Umbilical cord (tissue), 2 donors: ENCODE results near the gene NRXN2. TPM values are rescaled to one million over a fixed set of nuclear protein-coding genes. Genes with fewer than 3 reads are reported as not detected.
"Not testable (repeated sequence)": the region's sequence is repeated elsewhere in the genome, so short reads cannot be mapped to it uniquely, and the experiment has no call there.

Experiments
- DNase-seq: peaks from one replicate; pipeline ENCODE4 v3.0.0-alpha.2; 2015; ENCODE audit warnings: low spot score
- total RNA-seq: library from RNA; depleted of rRNA; stranded (reverse); fragments of >200 nt; gene quantifications from one replicate; pipeline ENCODE4 v1.2.3, GENCODE V29; 2014; ENCODE audit warnings: low replicate concordance; ENCODE audit not compliant: insufficient read depth

The NRXN2 gene
- total RNA-seq, 1 donor from 2014 or later = 43.6 TPM

DNA sequence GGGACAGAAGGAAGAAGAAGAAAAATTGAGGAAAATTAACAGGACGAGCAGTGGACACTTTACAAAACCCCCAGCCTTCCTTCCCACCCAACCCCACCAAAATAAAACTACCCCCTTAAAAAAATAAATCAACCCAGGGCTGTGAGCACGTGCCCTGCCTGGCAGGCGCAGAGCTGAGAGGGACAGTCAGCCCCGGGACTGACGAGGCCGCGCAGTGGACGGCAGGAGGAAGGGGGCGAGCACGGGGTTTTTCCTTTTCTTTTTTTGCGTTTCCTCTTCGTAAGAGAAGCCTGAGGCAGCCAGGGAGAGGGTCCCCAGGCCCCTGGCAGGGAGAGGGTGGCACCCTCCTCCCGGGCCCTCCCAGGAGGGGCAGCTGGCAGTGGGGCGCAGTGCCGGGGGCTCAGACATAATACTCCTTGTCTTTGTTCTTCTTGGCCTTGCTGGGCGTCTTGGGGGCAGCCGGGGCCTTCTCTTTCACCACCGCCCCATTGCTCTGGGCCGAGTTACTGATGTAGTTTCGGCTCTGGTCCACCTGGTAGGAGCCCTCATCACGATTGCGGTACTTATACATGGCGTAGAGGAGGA, 116.1 kb downstream of the NRXN2 start:
- no peak for DNase-seq

- no peak for DNase-seq
Observed at GRCh38 chr11:64605656-64606585, 117.1 kb downstream of the NRXN2 start.

GRCh38 chr11:64605244-64605560, 117.8 kb downstream of the NRXN2 start:
- DNase-seq = no peak

GRCh38 chr11:64604458-64605243, 118.3 kb downstream of the NRXN2 start:
- DNase-seq = no peak

DNA sequence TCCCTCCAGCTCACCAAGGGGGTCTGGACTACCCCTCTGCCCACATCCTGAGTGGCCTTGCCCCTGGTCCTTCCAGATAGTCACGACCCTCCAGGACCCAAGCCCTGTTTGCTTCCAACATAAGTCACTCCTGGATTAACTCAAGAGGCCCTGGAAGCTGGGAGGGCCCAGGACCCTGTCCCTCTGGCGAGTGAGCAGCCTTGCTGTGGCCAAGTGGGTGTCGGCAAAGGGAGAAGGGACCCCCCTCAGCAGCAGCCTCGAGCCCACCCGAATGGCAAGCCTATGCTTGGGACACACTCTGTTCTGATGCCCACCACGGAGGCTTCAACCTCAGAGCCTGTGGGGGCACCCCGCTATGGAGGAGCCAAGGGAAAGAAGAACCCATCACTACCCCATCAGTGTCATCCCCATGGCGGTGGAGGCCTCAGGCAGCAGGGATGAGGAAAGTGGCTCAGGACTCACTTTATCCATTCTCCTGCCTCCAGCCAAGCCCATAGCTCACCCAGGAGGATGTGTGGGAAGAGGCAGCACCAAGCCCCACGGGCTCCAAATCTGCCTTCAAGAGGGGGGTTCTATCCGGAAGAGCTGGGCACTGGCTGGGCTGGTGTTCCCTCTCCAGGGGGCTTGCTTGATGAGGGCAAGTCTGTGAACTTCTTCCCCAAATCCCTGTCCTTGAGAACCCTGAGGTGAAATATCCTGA, 119.4 kb downstream of the NRXN2 start:
- DNase-seq = no peak

DNA sequence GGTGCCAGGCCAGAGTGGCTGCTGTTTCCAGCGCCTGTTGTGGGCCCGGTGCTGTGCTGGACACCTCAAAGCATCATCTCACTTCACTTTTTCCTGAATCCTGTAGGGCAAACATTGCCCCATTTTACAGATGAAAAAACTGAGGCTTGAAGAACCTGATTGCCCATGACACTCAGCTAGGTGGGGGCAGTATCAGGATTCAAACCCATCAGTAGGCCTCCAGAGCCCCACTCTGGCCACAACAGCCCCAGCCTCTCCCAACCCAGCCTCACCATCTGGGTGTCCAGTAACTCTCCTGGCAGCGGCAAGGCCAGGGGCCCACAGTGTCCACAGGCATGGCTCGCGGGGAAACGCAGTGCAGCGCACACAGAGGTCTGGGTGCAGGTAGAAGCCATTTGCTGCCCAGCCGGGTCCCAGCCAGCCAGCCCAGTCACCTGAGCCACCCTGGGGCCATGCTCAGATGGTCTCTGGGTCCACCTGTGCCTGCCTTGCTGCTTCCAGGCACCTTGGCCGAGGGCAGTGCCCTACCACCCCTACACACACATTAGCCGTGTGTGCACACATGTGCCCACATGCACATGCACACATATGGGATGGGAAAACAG, 120.4 kb downstream of the NRXN2 start:
- DNase-seq = no peak

- no peak for DNase-seq
Observed at GRCh38 chr11:64601605-64602465, 121.2 kb downstream of the NRXN2 start.

GRCh38 chr11:64600281-64600992, 122.6 kb downstream of the NRXN2 start:
- no peak for DNase-seq

GRCh38 chr11:64599698-64600211, 123.2 kb downstream of the NRXN2 start:
- DNase-seq = no peak

DNA sequence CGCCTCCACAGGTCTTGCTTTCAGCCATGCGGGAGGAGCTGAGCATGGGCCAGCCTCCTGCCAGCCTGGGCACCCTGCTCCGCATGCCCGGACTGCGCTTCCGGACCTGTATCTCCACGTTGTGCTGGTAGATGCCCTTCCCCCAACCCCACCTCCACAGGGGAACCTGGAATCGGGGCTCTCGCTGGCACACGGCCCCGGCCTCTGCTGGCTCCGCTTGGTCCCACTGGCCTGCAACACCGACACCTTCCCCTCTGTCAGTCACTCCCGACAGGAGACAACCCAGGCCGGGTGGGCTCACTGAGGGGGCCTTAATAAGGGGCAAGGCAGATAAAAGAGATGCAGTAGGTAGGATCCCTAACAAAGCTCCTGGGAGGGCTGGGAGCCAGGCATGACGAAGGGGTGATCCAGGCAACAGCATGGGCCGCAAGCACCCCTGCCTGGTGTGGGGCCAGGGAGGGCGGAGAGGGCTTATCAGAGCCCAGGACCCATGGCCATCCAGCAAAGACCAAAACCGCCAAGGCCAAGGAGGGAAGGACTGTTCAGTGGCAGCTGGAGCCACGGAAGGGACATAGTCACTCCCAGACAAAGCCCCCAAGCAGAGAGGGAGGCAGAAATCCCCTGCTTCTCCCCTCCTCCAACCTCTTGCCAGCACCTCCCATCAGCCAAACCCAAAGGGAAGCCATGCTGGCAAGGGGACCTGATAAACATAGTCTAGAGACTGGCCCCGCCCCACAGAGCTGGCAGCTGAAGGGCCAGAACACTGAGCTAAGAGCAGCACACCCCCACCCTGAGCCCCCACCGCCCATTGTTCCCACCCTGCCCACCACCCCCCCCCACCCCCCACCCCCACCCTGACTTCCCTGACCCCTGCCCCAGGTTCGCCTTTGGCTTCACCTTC, 124.0 kb downstream of the NRXN2 start:
- DNase-seq = no peak

DNA sequence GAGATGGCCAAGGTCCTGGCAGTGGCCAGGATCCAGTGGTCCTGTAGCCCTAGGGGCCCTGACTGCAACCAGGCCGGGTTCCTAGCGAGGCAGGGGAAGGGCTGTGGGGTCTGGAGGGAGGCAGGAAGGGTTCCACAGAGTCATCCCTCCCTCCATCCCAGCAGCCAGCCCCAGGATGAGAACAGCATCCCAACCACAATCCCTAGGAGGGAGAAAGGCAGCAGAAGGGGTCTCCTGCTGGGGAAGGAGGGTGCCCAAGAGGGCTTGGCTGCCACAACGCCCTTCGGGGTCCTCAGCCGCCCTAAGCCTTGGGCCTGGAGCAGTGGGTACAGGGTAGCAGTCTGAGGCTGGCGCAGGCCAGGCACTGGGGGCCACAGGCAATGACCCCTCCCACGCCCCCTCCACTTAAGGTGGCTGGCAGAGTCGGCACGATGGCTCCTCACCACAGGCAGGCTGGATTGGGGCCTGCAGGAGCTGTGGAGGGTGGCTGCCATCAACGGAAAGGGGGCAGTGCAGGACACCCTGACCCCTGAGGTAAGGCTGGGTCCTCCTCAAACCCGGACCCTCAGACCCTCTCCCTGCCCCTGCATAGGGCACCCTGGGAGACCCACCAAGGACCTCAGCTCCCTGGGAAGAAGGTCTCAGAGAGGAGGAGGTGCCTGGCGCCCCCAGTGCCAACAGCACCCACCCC, 124.7 kb downstream of the NRXN2 start:
- no peak for DNase-seq

DNA sequence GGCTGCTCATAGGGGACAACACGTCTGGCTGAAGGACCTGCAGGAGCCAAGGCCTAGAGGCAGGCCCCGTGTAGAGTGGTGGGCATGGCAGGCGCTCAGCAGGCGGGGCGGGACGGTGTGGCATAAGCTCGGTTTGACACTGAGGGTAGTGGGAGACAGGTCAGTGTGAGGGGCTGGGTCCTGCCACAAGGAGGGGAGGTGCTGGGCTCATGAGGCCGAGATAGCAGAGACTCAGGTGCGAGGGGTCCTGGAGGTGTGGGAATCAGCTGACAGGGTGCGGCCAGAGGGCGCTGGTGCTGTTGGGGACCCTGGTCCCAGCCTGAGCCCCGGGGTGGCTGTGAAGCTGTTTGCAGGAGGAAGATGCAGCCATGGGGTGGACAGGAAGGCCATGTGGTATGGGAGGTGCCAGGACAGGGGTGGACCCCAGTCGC, 125.3 kb downstream of the NRXN2 start:
- no peak for DNase-seq

GRCh38 chr11:64595922-64596321, 127.1 kb downstream of the NRXN2 start:
- not testable (repeated sequence) for DNase-seq

DNA sequence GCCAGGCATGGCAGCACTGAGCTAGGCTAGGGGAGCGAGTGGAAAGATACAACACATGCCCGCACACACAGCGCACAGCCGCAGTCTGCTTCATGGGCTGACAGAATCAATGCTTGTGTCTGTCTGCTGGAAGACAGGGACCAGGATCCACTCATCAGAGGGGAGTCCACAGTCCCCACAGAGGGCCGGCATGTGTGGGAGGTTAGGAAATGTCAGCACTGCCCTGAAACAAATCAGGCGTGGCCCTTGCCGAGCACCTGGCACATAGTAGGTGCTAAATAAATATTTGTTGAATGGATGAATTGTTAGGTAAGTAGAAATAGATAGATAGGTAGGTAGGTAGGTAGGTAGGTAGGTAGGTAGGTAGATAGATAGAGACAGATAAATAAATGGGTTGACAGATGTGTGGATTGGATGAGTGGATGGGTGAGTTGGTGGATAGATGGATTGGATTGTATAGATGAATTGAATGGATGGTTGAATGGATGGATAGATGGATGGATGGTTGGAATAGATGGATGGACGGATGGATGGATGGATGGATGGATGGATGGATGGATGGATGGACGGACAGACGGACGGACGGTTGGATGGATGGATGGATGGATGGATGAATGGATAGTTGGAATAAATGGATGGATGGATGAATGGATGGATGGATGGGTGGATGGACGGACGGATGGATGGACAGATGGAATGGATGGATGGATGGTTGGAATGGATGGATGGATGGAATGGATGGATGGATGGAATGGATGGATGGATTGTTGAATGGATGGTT, 128.6 kb downstream of the NRXN2 start:
- DNase-seq = no peak

- no peak for DNase-seq
Observed at GRCh38 chr11:64593156-64594105, 129.6 kb downstream of the NRXN2 start.

DNA sequence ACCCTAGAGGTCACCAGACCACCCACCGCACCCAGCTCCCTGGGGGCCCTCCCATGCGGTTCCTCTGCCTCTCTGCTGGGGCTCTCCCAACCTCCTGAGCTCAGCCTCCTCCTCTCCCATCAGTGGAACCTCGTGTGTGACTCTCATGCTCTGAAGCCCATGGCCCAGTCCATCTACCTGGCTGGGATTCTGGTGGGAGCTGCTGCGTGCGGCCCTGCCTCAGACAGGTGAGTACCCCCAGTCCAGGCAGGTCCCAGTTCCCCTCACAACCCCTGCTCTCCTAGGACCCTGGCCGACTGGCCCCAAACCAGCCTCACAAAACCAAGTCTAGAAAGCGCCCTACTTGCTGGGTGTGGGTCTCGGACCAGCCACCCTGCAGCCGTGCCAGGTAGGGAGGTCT, 130.3 kb downstream of the NRXN2 start:
- no peak for DNase-seq
